Activated naive CD4-positive, alpha-beta T cell (primary cell): ENCODE data around the gene MIF.
A peak's percentile ranks its signal among the peaks of the same experiment; 100 is the strongest.
"Not testable (repeated sequence)": the region's sequence is repeated elsewhere in the genome, so short reads cannot be mapped to it uniquely, and the experiment has no call there.

Experiments used
- DNase-seq, 4 experiments: peaks; one replicate each; lab custom pipeline; 2025; lab: John Stamatoyannopoulos, UW

Gene MIF

GRCh38 chr22:23893945-23894709 lies at the start of gene MIF:
TSS of gene MIF (plus strand) at chr22:23894383. CDS start at chr22:23894475, 92 bp downstream.
- peak; percentile 92 to 98 (median 93) for DNase-seq

- no peak for DNase-seq
These were observed 49.4 kb upstream of the MIF start for GRCh38 chr22:23844739-23845202.

- DNase-seq = no peak
These were observed 48.7 kb upstream of the MIF start for GRCh38 chr22:23845265-23846080.

GRCh38 chr22:23846081-23846469 lies 48.1 kb upstream of the MIF start:
- no peak for DNase-seq

GRCh38 chr22:23847310-23847920 lies 46.8 kb upstream of the MIF start:
- no peak for DNase-seq

- DNase-seq = no peak
These were observed 46.0 kb upstream of the MIF start for GRCh38 chr22:23847991-23848864.

- peak; percentile 71 to 85 (median 80) for DNase-seq
These were observed 44.9 kb upstream of the MIF start for GRCh38 chr22:23849009-23850006.

- no peak for DNase-seq
These were observed 44.0 kb upstream of the MIF start for GRCh38 chr22:23850136-23850611.

- no peak for DNase-seq
These were observed 37.2 kb upstream of the MIF start for GRCh38 chr22:23856721-23857605.

GRCh38 chr22:23857606-23858483 lies 36.3 kb upstream of the MIF start, which contains the start of gene SLC2A11:
TSS of gene SLC2A11 (plus strand) at chr22:23857875. CDS start at chr22:23858000, 125 bp downstream.
- peak; percentile 78 to 84 (median 82) for DNase-seq

- DNase-seq = no peak
These were observed 35.7 kb upstream of the MIF start for GRCh38 chr22:23858484-23858815.

- no peak for DNase-seq
These were observed 35.0 kb upstream of the MIF start for GRCh38 chr22:23859201-23859600.

GRCh38 chr22:23860187-23860586 lies 34.0 kb upstream of the MIF start:
- not testable (repeated sequence) for DNase-seq

- DNase-seq = peak in 2 of 4 experiments; percentile 7 to 8
These were observed 32.1 kb upstream of the MIF start for GRCh38 chr22:23862103-23862502.

- not testable (repeated sequence) for DNase-seq
These were observed 29.6 kb upstream of the MIF start for GRCh38 chr22:23864499-23865154.

- no peak for DNase-seq
These were observed 25.6 kb upstream of the MIF start for GRCh38 chr22:23868580-23868979.

- DNase-seq = no peak
These were observed 19.3 kb upstream of the MIF start for GRCh38 chr22:23874871-23875270.

GRCh38 chr22:23875801-23876200 lies 18.4 kb upstream of the MIF start:
- DNase-seq = no peak
